Measurements from ENCODE around the gene SH2D4B. TPM values are rescaled to one million over a fixed set of nuclear protein-coding genes. Genes with fewer than 3 reads are reported as not detected.

SH2D4B gene
- total RNA-seq, 1 donor from 2014 or later, result not detected

- no peak for DNase-seq (ENCODE audit: low read depth)
Measured at GRCh38 chr10:80674809-80675208, 137.1 kb downstream of the SH2D4B start.

DNA sequence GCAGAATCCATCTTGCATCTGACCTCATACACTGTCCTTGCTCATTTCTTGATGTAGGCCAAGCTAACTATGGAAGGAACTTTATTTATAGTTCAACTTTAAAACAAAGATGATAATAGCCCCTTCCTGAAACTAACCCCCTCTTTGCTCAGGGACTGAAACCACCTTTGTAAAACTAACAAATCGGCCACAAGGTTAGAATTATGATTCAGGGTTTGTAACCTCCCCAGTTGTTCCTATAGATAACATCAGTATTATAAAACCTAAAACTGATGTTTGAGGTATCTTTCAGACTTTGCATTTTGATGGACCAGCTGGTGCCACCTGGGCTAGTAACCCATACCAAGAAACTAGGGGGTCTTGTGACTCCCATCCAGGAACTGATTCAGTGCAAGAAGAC, 143.4 kb downstream of the SH2D4B start:
- no peak for DNase-seq (ENCODE audit: low read depth)

GRCh38 chr10:80684259-80684658, 146.6 kb downstream of the SH2D4B start:
- no peak for DNase-seq (ENCODE audit: low read depth)

- no peak for DNase-seq (ENCODE audit: low read depth)
Measured at GRCh38 chr10:80685355-80685754, 147.7 kb downstream of the SH2D4B start.

DNA sequence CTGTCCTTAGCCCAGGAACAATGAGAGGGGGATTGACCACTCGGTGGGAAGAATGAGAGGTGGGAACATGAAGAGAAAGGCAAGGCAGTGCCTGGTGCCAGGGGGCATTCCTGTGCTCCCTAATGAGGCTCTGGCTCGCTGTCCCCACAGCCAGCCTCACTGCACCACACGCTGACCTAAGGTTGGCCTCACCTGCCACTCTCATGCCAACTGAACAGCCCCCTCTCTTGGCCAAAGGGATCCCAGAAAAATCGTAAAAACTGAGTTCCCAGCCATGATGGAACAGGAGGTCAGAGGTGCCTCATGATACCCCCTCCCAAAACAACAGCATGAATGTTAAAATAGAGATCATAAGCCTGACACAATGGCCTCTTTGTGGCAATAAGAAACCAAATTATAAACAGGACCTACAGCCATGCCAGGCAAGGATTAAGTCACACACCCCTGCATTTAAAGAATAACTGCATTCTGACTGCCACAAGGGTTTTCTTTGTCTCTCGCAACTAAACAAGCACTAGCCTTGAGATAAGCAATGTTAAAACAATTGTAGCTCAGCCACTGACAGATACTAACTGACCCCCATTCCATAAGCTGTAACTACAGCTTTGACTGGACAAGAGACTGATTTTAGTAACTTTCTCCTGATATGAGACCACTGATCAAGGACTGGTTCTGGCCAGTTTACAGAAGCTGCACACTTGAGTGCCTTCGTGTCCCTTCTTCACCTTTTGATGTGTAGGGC, 149.2 kb downstream of the SH2D4B start:
- DNase-seq (ENCODE audit: low read depth), result no peak

DNA sequence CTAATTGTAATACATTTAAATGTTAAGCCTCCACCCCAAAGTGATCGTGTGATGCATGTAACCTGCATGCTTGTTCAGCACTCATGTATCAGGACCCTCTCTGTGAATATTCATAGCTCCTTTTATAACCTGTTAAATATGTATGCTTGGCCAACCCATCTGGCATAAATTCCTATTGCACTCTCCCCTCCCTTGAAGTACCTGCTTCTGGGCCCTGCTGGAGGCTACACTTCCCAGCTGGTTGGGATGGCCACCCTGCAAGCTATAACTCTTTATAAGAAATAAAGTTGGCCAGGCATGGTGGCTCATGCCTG, 149.7 kb downstream of the SH2D4B start:
- no peak for DNase-seq (ENCODE audit: low read depth)

DNA sequence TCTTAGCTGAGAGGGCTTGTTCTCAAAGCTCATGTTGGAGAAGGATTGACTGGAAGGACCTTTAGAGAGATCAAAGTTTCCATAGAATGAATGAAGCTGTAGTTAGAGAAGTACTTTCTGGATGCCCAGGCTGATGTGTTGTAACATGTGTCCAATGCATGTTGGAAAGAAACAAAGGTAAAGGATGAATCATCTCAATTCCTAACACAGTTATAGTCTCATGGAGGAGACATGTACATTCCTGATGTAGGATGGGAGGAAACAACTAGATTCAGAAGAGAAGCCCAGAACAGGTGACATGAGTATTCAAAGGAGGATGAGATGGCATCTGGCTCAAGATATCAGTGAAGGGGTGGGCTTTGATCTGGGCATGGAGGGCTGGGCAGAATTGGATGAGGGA, 152.7 kb downstream of the SH2D4B start:
- DNase-seq (ENCODE audit: low read depth), result no peak

GRCh38 chr10:80691441-80691840, 153.7 kb downstream of the SH2D4B start:
- no peak for DNase-seq (ENCODE audit: low read depth)

DNA sequence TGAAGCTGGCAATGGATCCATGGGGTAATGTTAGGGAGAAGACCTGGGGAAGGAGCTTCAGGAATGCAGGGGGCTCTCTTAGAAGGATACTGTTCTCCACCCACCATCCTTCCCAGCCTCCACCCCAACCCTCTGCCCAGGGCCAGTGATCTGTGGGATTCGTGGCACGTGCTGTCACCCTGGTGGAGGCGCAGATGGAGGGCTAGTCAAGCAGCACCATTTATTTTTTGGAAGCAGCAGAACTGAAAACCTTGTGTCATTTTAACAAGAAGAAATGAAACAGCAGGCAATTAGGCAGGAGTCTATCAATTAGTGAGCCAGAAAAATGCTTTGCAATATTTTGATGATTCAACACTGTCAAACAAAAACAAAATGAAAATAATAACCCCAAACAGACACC, 155.9 kb downstream of the SH2D4B start:
- DNase-seq (ENCODE audit: low read depth), result no peak

GRCh38 chr10:80694930-80695329, 157.2 kb downstream of the SH2D4B start:
- no peak for DNase-seq (ENCODE audit: low read depth)

Other genes starting within 250 kb of the SH2D4B start
- gene MAT1A, start 248.2 kb upstream of the SH2D4B start, total RNA-seq, result 0.11 TPM in 1 of 2 replicates, not detected in the other
- not detected in 2 replicates for gene DYDC1, start 181.1 kb upstream of the SH2D4B start, total RNA-seq
- gene DYDC2, start 181.1 kb upstream of the SH2D4B start, total RNA-seq, result not detected in 2 replicates
- gene PRXL2A, start 129.4 kb upstream of the SH2D4B start, total RNA-seq, result 0.11 and 0.31 TPM in 2 replicates
- 54.6 and 79.8 TPM in 2 replicates for gene TSPAN14, start 83.6 kb upstream of the SH2D4B start, total RNA-seq

Data from myocyte (in vitro differentiated cells).